Thoracic aorta (tissue), 2 donors: Measurements from ENCODE around the gene DARS2. TPM values are rescaled to one million over a fixed set of nuclear protein-coding genes. Genes with fewer than 3 reads are reported as not detected.
"Not testable (repeated sequence)": the region's sequence is repeated elsewhere in the genome, so short reads cannot be mapped to it uniquely, and the experiment has no call there.

Source experiments
- ATAC-seq: fragments of 150-250 bp; one replicate; pipeline ENCODE4 v1.8.0; 2017; ENCODE audit warnings: low read depth; ENCODE audit not compliant: insufficient number of reproducible peaks, low FRiP score
- DNase-seq: peaks from one replicate; pipeline ENCODE4 v3.0.0-alpha.2; 2020; ENCODE audit warnings: low spot score
- H3K27ac ChIP-seq, 2 donors: fragments of 200-600 bp; sonication (generic); 1 replicate in 1 of 2; 2 replicates in 1 of 2; pipeline ENCODE4 v1.5.1; 2016; ENCODE audit warnings: mild to moderate bottlenecking in 2 of 2, moderate library complexity in 2 of 2
- H3K27me3 ChIP-seq: fragments of 200-600 bp; sonication (generic); replicated peaks from 2 replicates; pipeline ENCODE4 v1.6.0; 2016; ENCODE audit warnings: mild to moderate bottlenecking; ENCODE audit not compliant: insufficient read depth
- H3K36me3 ChIP-seq: fragments of 200-600 bp; sonication (generic); one replicate; pipeline ENCODE4 v1.5.1; 2016
- H3K4me1 ChIP-seq, 2 donors: fragments of 200-600 bp; sonication (generic); 1 replicate in 1 of 2; 2 replicates in 1 of 2; pipeline versions ENCODE4 v1.5.1 to v1.6.0; 2016; ENCODE audit warnings: low read depth in 2 of 2, mild to moderate bottlenecking in 1 of 2; ENCODE audit not compliant: control insufficient read depth in 1 of 2
- H3K4me3 ChIP-seq: fragments of 200-600 bp; sonication (generic); 2 replicates; pipeline ENCODE4 v1.5.1; 2016; ENCODE audit warnings: mild to moderate bottlenecking
- H3K9me3 ChIP-seq: fragments of 200-600 bp; sonication (generic); 2 replicates; pipeline ENCODE4 v1.5.1; 2016
- total RNA-seq, 2 donors: library from RNA; depleted of rRNA; stranded (reverse); fragments of >200 nt; gene quantifications; one replicate each; pipeline versions ENCODE4 v1.1.0 to v1.2.3, GENCODE V29; 2016
- TF ChIP-seq, protein P1 (sequence below): fragments of 200-600 bp; sonication (generic); IDR thresholded peaks from one replicate; pipeline ENCODE4 v1.5.1; 2019; ENCODE audit warnings: antibody characterized with exemption

Gene DARS2
- total RNA-seq, 2 donors from 2014 or later: 9.2 to 10.0 TPM

- DNase-seq: no peak
- H3K27ac ChIP-seq: no peak overlapping the region
- TF ChIP-seq, protein P1, sequence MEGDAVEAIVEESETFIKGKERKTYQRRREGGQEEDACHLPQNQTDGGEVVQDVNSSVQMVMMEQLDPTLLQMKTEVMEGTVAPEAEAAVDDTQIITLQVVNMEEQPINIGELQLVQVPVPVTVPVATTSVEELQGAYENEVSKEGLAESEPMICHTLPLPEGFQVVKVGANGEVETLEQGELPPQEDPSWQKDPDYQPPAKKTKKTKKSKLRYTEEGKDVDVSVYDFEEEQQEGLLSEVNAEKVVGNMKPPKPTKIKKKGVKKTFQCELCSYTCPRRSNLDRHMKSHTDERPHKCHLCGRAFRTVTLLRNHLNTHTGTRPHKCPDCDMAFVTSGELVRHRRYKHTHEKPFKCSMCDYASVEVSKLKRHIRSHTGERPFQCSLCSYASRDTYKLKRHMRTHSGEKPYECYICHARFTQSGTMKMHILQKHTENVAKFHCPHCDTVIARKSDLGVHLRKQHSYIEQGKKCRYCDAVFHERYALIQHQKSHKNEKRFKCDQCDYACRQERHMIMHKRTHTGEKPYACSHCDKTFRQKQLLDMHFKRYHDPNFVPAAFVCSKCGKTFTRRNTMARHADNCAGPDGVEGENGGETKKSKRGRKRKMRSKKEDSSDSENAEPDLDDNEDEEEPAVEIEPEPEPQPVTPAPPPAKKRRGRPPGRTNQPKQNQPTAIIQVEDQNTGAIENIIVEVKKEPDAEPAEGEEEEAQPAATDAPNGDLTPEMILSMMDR: no peak
- no peaks in the 10 kb centered on the region for H3K27me3 ChIP-seq
- no peaks in the 10 kb centered on the region for H3K4me1 ChIP-seq
- ATAC-seq: no peak
- no peaks in the 10 kb centered on the region for H3K36me3 ChIP-seq
- no peaks in the 10 kb centered on the region for H3K9me3 ChIP-seq
- no peak overlapping the region for H3K4me3 ChIP-seq
Measured at GRCh38 chr1:173856014-173856413, 31.5 kb downstream of the DARS2 start.

DNA sequence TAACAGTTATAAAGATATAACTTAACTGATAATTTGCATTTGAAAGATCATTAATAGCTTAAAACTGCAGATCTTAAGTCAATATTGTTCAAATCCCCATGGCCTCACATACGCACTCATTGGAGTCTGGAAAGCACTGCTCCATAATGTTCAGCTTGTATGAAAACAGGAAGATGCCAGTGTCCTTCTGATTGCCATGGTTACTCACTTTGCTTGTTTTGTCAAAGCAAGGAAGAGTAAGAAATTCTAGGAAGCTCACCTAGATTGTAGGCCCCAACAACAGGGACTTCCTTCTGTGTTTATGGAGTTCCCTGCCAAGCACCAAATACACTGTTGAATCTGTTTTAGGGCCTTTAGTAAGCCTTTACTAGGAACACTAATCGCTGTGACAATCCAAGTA, 32.4 kb downstream of the DARS2 start:
- H3K36me3 ChIP-seq: peaks cover 2% of the 10 kb centered on the region
- H3K27ac ChIP-seq: no peak overlapping the region
- H3K9me3 ChIP-seq: no peaks in the 10 kb centered on the region
- TF ChIP-seq, protein P1: no peak
- ATAC-seq (no peak), DNase-seq (no peak)
- no peaks in the 10 kb centered on the region for H3K27me3 ChIP-seq
- H3K4me1 ChIP-seq: no peaks in the 10 kb centered on the region
- H3K4me3 ChIP-seq: no peak overlapping the region

- Histone ChIP-seq H3K27ac (no peak overlapping the region), H3K9me3 (no peaks in the 10 kb centered on the region), H3K4me1 (no peaks in the 10 kb centered on the region), H3K36me3 (peaks cover 4% of the 10 kb centered on the region), H3K4me3 (no peak overlapping the region), H3K27me3 (no peaks in the 10 kb centered on the region)
- TF ChIP-seq, protein P1: no peak
- DNase-seq (no peak), ATAC-seq (no peak)
Measured at GRCh38 chr1:173857363-173857917, 33.0 kb downstream of the DARS2 start.

GRCh38 chr1:173859547-173859946, 35.1 kb downstream of the DARS2 start:
- not testable (repeated sequence) for H3K27ac ChIP-seq, H3K4me3 ChIP-seq, DNase-seq, H3K27me3 ChIP-seq, H3K4me1 ChIP-seq, H3K9me3 ChIP-seq, ATAC-seq
- H3K36me3 ChIP-seq: peaks cover 19% of the 10 kb centered on the region

DNA sequence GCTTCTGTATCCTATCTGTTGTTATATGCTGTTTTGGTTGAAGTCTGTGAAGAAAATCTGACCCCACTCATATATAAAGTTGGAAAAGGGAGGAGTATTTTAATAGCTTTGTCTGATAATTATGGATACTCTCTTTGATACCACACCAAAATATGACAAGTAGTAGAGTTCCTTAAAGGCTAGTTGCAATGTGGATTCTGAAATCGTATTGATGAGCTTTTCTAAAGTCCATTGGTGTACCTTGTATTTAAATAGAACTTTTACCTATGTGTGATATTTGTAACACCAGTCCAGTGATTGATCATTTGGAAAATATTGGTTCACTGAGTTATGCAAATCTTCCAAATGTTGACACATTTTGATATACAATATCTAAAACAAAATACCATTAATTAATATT, 35.6 kb downstream of the DARS2 start:
- Histone ChIP-seq H3K27ac (no peak overlapping the region), H3K36me3 (peaks cover 24% of the 10 kb centered on the region), H3K9me3 (no peaks in the 10 kb centered on the region), H3K4me3 (no peak overlapping the region), H3K27me3 (no peaks in the 10 kb centered on the region), H3K4me1 (peaks cover 0 to under 1% of the 10 kb centered on the region in 2 donors)
- DNase-seq (no peak), ATAC-seq (no peak)
- TF ChIP-seq, protein P1: no peak

DNA sequence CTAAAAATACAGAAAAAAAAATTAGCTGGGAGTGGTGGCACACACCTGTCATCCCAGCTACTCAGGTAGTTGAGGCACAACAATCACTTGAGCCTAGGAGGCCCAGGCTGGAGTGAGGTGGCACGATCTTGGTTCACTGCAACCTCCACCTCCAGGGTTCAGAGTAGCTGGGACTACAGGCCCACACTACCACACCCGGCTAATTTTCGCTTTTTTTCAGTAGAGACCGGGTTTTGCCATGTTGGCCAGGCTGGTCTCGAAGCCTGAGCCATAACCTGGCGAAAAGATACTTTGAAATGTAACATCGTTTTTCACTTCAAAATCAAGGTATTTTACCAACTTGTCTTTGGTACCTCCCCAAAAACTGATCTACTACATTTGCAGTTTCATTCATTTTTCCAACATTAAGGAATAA, 37.3 kb downstream of the DARS2 start:
- DNase-seq (no peak), ATAC-seq (no peak)
- Histone ChIP-seq H3K4me1 (peaks cover 9 to 17% of the 10 kb centered on the region in 2 donors), H3K9me3 (no peaks in the 10 kb centered on the region), H3K36me3 (peaks cover 27% of the 10 kb centered on the region), H3K27me3 (no peaks in the 10 kb centered on the region), H3K4me3 (no peak overlapping the region), H3K27ac (no peak overlapping the region)
- TF ChIP-seq, protein P1: no peak

DNA sequence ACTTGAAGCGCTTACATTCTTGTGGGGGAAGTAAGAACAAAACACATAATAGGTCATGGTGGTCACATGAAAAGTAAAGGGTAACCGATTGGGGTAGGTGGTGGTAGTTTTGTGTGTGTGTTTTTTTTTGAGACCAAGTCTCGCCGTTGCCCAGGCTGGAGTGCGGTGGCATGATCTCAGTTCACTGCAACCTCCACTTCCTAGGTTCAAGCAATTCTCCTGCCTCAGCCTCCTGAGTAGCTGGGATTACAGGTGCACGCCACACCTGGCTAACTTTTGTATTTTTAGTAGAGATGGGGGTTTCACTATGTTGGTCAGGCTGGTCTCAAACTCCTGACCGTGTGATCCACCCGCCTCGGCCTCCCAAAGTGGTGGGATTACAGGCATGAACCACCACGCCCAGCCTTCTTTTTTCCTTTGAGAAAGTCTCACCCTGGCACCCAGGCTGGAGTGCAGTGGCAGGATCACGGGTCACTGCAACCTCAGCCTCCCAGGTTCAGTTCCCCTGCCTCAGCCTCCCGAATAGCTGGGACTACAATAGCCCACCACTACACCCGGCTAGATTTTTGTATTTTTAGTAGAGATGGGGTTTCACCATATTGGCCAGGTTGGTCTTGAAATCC, 37.8 kb downstream of the DARS2 start:
- not testable (repeated sequence) for H3K27ac ChIP-seq
- peaks cover 27% of the 10 kb centered on the region for H3K36me3 ChIP-seq

More for the DNA sequence above, 37.8 kb downstream of the DARS2 start:
- H3K4me3 ChIP-seq, H3K27me3 ChIP-seq, H3K9me3 ChIP-seq, DNase-seq, ATAC-seq: not testable (repeated sequence)
- peaks cover 11 to 22% of the 10 kb centered on the region in 2 donors for H3K4me1 ChIP-seq
